ENCODE results near the gene HS1BP3.

DNA sequence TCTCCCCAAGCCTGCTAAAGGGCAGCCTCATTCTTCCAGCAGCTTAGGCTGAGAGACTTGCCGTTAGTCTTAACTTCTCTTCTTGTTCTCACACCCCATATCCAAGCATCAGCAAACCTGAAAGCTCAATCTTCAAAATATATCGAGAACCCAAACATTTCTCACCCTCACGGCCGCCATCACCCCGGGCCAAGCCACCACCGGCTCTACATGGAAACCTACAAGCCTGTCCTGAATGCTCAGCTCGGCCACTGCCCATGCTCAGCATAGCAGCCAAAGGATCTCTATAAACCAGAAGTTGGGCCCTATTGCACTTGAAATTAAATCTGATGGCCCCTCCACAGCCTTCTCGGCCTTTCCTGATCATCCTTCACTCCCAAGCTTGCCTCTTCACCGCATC lies 2.1 kb downstream of the HS1BP3 start:
- no peak for TF ChIP-seq EP300 (IDR thresholded peaks at IDR 0.05; ENCODE audit: borderline replicate concordance)
- no peak for TF ChIP-seq TCF12 (IDR thresholded peaks at IDR 0.05; ENCODE audit: low read depth)
